HepG2 (cell line): ENCODE measurements around the gene ABHD4. TPM values are rescaled to one million over a fixed set of nuclear protein-coding genes. Genes with fewer than 3 reads are reported as not detected.

Experiments
- ADNP ChIP-seq: sonication (generic); formaldehyde crosslinking; IDR thresholded peaks from 2 replicates; pipeline ENCODE4 v1.4.0; 2020; ENCODE audit warnings: missing genetic modification reagents
- CHD4 ChIP-seq: fragments of 200-600 bp; sonication (generic); IDR thresholded peaks from 2 replicates; pipeline ENCODE4 v1.7.0; 2017; ENCODE audit warnings: mild to moderate bottlenecking, low read length, borderline replicate concordance
- GATA4 ChIP-seq: sonication (generic); IDR thresholded peaks from 2 replicates; pipeline ENCODE4 v1.6.1; 2016; ENCODE audit warnings: antibody characterized with exemption, low read depth, borderline replicate concordance
- HNRNPUL1 ChIP-seq: fragments of 200-400 bp; formaldehyde crosslinking; IDR thresholded peaks from 2 replicates; pipeline ENCODE4 v1.6.1; 2017; ENCODE audit warnings: low read depth, mild to moderate bottlenecking, low read length, moderate library complexity
- NFE2L1 ChIP-seq: sonication (generic); formaldehyde crosslinking; IDR thresholded peaks from 2 replicates; pipeline ENCODE4 v1.4.0; 2020; ENCODE audit warnings: missing genetic modification reagents, mild to moderate bottlenecking, borderline replicate concordance
- NFIC ChIP-seq: IDR thresholded peaks from 2 replicates; pipeline ENCODE4 v1.6.1; 2012; ENCODE audit warnings: mild to moderate bottlenecking, low read length, inconsistent platforms
- RBM39 ChIP-seq: fragments of 200-400 bp; formaldehyde crosslinking; IDR thresholded peaks from one replicate; pipeline ENCODE4 v1.6.1; 2018; ENCODE audit warnings: antibody characterized with exemption, mild to moderate bottlenecking, low read depth, low read length; ENCODE audit not compliant: poor library complexity, severe bottlenecking
- SMAD3 ChIP-seq: sonication (generic); formaldehyde crosslinking; IDR thresholded peaks from 2 replicates; pipeline ENCODE4 v1.4.0; 2020; ENCODE audit warnings: missing genetic modification reagents
- ZC3H13 ChIP-seq: sonication (generic); formaldehyde crosslinking; IDR thresholded peaks from 2 replicates; pipeline ENCODE4 v1.8.1; 2023; ENCODE audit warnings: mild to moderate bottlenecking, missing genetic modification reagents, moderate library complexity
- ZFP36 ChIP-seq: fragments of 150-350 bp; IDR thresholded peaks from 2 replicates; pipeline ENCODE4 v1.6.1; 2018; ENCODE audit warnings: borderline replicate concordance, low read length, low read depth; ENCODE audit not compliant: partially characterized antibody
- ZNF33A ChIP-seq: sonication (generic); formaldehyde crosslinking; IDR thresholded peaks from 2 replicates; pipeline ENCODE4 v1.5.1; 2020; ENCODE audit warnings: missing genetic modification reagents, mild to moderate bottlenecking, moderate library complexity, borderline replicate concordance
- ZNF354B ChIP-seq: sonication (generic); formaldehyde crosslinking; IDR thresholded peaks from 2 replicates; pipeline ENCODE4 v1.8.0; 2022; ENCODE audit warnings: mild to moderate bottlenecking, missing genetic modification reagents
- ZNF607 ChIP-seq: sonication (generic); formaldehyde crosslinking; IDR thresholded peaks from 2 replicates; pipeline ENCODE4 v1.5.1; 2020; ENCODE audit warnings: missing genetic modification reagents, mild to moderate bottlenecking, borderline replicate concordance
- ZNF629 ChIP-seq: sonication (generic); formaldehyde crosslinking; conservative IDR thresholded peaks from 2 replicates; pipeline ENCODE4 v1.5.0; 2020; ENCODE audit warnings: missing genetic modification reagents
- ZNF782 ChIP-seq: sonication (generic); formaldehyde crosslinking; IDR thresholded peaks from 2 replicates; pipeline ENCODE4 v1.4.0; 2020; ENCODE audit warnings: missing genetic modification reagents, mild to moderate bottlenecking, borderline replicate concordance
- polyA plus RNA-seq, 8 experiments: library from polyadenylated mRNA; depleted of rRNA in 3 of 8; stranded (reverse) in 7 of 8; unstranded in 1 of 8; fragments of >200 nt; fragmentation: Illumina TruSeq in 4 of 8; extraction: Trizol in 4 of 8; gene quantifications; 2 replicates each; pipeline versions ENCODE4 v1.2.1 to v1.2.3, GENCODE V29; 2011 to 2016; ENCODE audit warnings: low read depth in 4 of 8, missing spikeins in 1 of 8, mixed read lengths in 1 of 8; ENCODE audit not compliant: insufficient read depth in 1 of 8
- total RNA-seq, 5 experiments: library from RNA; depleted of rRNA; stranded (reverse); fragments of >200 nt; fragmentation: Illumina TruSeq; extraction: Trizol; gene quantifications; 2 replicates each; pipeline ENCODE4 v1.2.3, GENCODE V29; 2016; ENCODE audit warnings: low read depth in 1 of 5
- TF ChIP-seq, protein P1 (sequence below): sonication (generic); formaldehyde crosslinking; IDR thresholded peaks from 2 replicates; pipeline ENCODE4 v1.8.1; 2022; ENCODE audit warnings: mild to moderate bottlenecking, missing genetic modification reagents
- TF ChIP-seq, protein P2 (sequence below): sonication (generic); formaldehyde crosslinking; IDR thresholded peaks from 2 replicates; pipeline ENCODE4 v1.8.1; 2023; ENCODE audit warnings: mild to moderate bottlenecking, moderate library complexity, missing genetic modification reagents
- TF ChIP-seq, protein P3 (sequence below): sonication (generic); formaldehyde crosslinking; IDR thresholded peaks from 2 replicates; pipeline ENCODE4 v1.4.0; 2020; ENCODE audit warnings: mild to moderate bottlenecking, missing genetic modification reagents
- TF ChIP-seq, protein P4 (sequence below): sonication (generic); formaldehyde crosslinking; IDR thresholded peaks from 2 replicates; pipeline ENCODE4 v1.5.0; 2020; ENCODE audit warnings: mild to moderate bottlenecking, missing genetic modification reagents
- TF ChIP-seq, protein P5 (sequence below): IDR thresholded peaks from 2 replicates; pipeline ENCODE4 v1.6.1; 2018; ENCODE audit warnings: missing genetic modification reagents
- TF ChIP-seq, protein P6 (sequence below): sonication (generic); formaldehyde crosslinking; IDR thresholded peaks from 2 replicates; pipeline ENCODE4 v1.4.0; 2020; ENCODE audit warnings: missing genetic modification reagents

The ABHD4 gene
- total and polyA plus RNA-seq, 2 of the 13 experiments (the other 11 are each of a cell fraction or from before 2014, with no cell fraction given): 16.1 to 47.5 TPM

DNA sequence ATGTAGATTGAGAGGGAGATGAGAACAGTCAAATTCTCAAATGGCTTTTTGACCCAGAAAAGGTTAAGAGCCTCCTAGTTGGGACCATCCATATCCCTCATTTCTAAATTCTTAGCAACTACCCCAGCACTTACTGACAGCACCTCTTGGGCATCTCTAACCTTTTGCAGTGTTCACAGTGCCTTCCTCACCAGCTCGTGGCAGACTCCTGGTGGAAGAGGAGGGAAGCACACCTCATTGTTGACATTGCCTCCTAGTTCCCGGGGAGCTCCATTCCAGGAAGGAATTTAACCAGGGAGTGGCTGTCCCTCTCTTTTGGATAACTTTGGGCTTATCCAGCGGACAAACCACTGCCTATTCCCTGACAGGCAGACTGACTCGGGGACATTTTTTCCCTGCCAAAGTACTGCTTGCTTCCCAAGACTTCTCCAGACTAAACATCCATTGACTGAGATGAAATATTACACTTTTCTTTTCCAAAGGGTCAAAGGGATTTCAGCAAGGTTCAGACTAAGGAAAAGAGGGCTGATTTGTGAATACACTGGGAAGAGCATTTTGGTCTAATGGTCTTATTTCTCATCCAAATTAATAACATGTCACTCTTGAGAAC, 55.0 kb downstream of the ABHD4 start (continued):
- TF ChIP-seq, protein P1, sequence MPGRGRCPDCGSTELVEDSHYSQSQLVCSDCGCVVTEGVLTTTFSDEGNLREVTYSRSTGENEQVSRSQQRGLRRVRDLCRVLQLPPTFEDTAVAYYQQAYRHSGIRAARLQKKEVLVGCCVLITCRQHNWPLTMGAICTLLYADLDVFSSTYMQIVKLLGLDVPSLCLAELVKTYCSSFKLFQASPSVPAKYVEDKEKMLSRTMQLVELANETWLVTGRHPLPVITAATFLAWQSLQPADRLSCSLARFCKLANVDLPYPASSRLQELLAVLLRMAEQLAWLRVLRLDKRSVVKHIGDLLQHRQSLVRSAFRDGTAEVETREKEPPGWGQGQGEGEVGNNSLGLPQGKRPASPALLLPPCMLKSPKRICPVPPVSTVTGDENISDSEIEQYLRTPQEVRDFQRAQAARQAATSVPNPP: no peak
- TF ChIP-seq SMAD3 (CRISPR knock-in tag) (peak; percentile 89; the same call in 1 of the 2 replicates), NFIC (no peak), ZNF354B (CRISPR knock-in tag) (no peak), ZNF33A (no peak), ZFP36 (peak; percentile 47), GATA4 (no peak), RBM39 (no peak), ZNF782 (CRISPR knock-in tag) (0 out of 2 replicates have a peak, but pooled peaks have one; percentile 39), CHD4 (no peak), ZNF607 (CRISPR knock-in tag) (no peak), HNRNPUL1 (no peak), ADNP (CRISPR knock-in tag) (no peak), ZC3H13 (CRISPR knock-in tag) (no peak), ZNF629 (CRISPR knock-in tag) (no peak), NFE2L1 (CRISPR knock-in tag) (no peak)
- TF ChIP-seq, protein P2, sequence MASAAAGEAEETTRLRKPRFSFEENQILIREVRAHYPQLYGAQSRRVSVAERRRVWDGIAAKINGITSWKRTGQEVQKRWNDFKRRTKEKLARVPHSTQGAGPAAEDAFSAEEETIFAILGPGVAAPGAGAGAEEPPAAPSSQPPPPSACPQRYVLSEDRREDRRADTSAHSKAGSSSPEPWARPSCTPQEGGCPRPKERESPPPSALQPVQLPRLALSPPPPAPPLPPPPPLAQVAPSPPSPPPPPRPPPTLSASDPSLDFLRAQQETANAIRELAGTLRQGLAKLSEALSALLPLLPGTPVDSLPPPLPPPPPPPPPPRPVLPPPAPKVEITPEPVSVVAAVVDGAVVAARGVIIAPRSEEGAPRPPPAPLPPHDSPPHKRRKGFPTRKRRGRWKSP: 0 out of 2 replicates have a peak, but pooled peaks have one; percentile 22
- TF ChIP-seq, protein P3, sequence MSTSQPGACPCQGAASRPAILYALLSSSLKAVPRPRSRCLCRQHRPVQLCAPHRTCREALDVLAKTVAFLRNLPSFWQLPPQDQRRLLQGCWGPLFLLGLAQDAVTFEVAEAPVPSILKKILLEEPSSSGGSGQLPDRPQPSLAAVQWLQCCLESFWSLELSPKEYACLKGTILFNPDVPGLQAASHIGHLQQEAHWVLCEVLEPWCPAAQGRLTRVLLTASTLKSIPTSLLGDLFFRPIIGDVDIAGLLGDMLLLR (CRISPR knock-in tag): no peak
- TF ChIP-seq, protein P4, sequence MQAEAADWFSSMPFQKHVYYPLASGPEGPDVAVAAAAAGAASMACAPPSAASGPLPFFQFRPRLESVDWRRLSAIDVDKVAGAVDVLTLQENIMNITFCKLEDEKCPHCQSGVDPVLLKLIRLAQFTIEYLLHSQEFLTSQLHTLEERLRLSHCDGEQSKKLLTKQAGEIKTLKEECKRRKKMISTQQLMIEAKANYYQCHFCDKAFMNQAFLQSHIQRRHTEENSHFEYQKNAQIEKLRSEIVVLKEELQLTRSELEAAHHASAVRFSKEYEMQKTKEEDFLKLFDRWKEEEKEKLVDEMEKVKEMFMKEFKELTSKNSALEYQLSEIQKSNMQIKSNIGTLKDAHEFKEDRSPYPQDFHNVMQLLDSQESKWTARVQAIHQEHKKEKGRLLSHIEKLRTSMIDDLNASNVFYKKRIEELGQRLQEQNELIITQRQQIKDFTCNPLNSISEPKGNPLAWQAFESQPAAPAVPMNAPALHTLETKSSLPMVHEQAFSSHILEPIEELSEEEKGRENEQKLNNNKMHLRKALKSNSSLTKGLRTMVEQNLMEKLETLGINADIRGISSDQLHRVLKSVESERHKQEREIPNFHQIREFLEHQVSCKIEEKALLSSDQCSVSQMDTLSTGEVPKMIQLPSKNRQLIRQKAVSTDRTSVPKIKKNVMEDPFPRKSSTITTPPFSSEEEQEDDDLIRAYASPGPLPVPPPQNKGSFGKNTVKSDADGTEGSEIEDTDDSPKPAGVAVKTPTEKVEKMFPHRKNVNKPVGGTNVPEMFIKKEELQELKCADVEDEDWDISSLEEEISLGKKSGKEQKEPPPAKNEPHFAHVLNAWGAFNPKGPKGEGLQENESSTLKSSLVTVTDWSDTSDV (CRISPR knock-in tag): no peak
- TF ChIP-seq, protein P5, sequence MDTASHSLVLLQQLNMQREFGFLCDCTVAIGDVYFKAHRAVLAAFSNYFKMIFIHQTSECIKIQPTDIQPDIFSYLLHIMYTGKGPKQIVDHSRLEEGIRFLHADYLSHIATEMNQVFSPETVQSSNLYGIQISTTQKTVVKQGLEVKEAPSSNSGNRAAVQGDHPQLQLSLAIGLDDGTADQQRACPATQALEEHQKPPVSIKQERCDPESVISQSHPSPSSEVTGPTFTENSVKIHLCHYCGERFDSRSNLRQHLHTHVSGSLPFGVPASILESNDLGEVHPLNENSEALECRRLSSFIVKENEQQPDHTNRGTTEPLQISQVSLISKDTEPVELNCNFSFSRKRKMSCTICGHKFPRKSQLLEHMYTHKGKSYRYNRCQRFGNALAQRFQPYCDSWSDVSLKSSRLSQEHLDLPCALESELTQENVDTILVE (CRISPR knock-in tag): peak; percentile 66; the same call in 1 of the 2 replicates
- TF ChIP-seq, protein P6, sequence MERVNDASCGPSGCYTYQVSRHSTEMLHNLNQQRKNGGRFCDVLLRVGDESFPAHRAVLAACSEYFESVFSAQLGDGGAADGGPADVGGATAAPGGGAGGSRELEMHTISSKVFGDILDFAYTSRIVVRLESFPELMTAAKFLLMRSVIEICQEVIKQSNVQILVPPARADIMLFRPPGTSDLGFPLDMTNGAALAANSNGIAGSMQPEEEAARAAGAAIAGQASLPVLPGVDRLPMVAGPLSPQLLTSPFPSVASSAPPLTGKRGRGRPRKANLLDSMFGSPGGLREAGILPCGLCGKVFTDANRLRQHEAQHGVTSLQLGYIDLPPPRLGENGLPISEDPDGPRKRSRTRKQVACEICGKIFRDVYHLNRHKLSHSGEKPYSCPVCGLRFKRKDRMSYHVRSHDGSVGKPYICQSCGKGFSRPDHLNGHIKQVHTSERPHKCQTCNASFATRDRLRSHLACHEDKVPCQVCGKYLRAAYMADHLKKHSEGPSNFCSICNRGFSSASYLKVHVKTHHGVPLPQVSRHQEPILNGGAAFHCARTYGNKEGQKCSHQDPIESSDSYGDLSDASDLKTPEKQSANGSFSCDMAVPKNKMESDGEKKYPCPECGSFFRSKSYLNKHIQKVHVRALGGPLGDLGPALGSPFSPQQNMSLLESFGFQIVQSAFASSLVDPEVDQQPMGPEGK: no peak
